Panc1 (cell line): ENCODE data around the gene YPEL1. TPM values are rescaled to one million over a fixed set of nuclear protein-coding genes. Genes with fewer than 3 reads are reported as not detected.

Experiments used
- ATAC-seq: fragments of 200-7000 bp; cut with Tn5 transposase; 2 replicates; pipeline ENCODE4 v1.9.1; 2020; ENCODE audit warnings: mild to moderate bottlenecking, moderate library complexity
- BruUV-seq: library from RNA; stranded (reverse); fragments of 400-500 nt; replicated peaks from 2 replicates; lab custom pipeline; 2021; lab: Mats Ljungman, UMichigan
- CTCF ChIA-PET: fragments of 300-600 bp; sonication (Branson Sonifier 250); formaldehyde crosslinking; loops from one replicate; lab custom pipeline; 2022; ENCODE audit warnings: antibody characterized with exemption; lab: Charles Lee
- POLR2A ChIA-PET: fragments of 300-600 bp; sonication (Branson Sonifier 250); formaldehyde crosslinking; loops from one replicate; lab custom pipeline; 2022; ENCODE audit warnings: antibody characterized with exemption; lab: Charles Lee
- DNase-seq: peaks from one replicate; pipeline ENCODE4 v3.0.0-alpha.2; 2010; ENCODE audit warnings: low read depth, low spot score
- H3K27ac ChIP-seq: 2 replicates; pipeline ENCODE4 v1.5.1; 2011; ENCODE audit warnings: mild to moderate bottlenecking, low read length, inconsistent platforms
- H3K27me3 ChIP-seq: fragments of 200-500 bp; sonication (Bioruptor generic); 2 replicates; pipeline ENCODE4 v1.6.0; 2014; ENCODE audit warnings: low read length, inconsistent platforms; ENCODE audit not compliant: control insufficient read depth, insufficient read depth
- H3K36me3 ChIP-seq: fragments of 200-500 bp; sonication (Bioruptor generic); 2 replicates; pipeline ENCODE4 v1.5.1; 2014; ENCODE audit warnings: inconsistent platforms, mild to moderate bottlenecking, low read length, moderate library complexity; ENCODE audit not compliant: control insufficient read depth, insufficient read depth
- H3K4me1 ChIP-seq: 2 replicates; pipeline ENCODE4 v1.5.1; 2011; ENCODE audit warnings: inconsistent platforms, mild to moderate bottlenecking, low read length, moderate library complexity; ENCODE audit not compliant: control insufficient read depth, insufficient read depth
- H3K4me3 ChIP-seq, 2 experiments: 2 replicates each; pipeline ENCODE4 v1.5.1; 2011 to 2012; ENCODE audit warnings: low read depth in 2 of 2, low read length in 2 of 2, mild to moderate bottlenecking in 2 of 2, inconsistent platforms in 1 of 2, moderate library complexity in 1 of 2
- H3K9me3 ChIP-seq: fragments of 200-500 bp; sonication (Bioruptor generic); 2 replicates; pipeline ENCODE4 v1.5.1; 2014; ENCODE audit warnings: low read depth, mild to moderate bottlenecking, inconsistent platforms, low read length, moderate library complexity; ENCODE audit not compliant: control insufficient read depth, insufficient read depth
- POLR2AphosphoS5 ChIP-seq: IDR thresholded peaks from 2 replicates; pipeline ENCODE4 v1.6.1; 2012; ENCODE audit warnings: mild to moderate bottlenecking, low read depth, low read length, moderate library complexity
- REST ChIP-seq, 2 experiments: IDR thresholded peaks; 2 replicates each; pipeline ENCODE4 v1.6.1; 2011 to 2012; ENCODE audit warnings: low read depth in 2 of 2, control low read depth in 1 of 2, low read length in 1 of 2, mild to moderate bottlenecking in 1 of 2, moderate library complexity in 1 of 2; ENCODE audit not compliant: insufficient read depth in 1 of 2
- SIN3A ChIP-seq: IDR thresholded peaks from 2 replicates; pipeline ENCODE4 v1.6.1; 2012; ENCODE audit warnings: low read depth, mild to moderate bottlenecking, low read length, moderate library complexity, borderline replicate concordance; ENCODE audit not compliant: insufficient read depth
- TCF7L2 ChIP-seq: IDR thresholded peaks from 2 replicates; pipeline ENCODE4 v1.6.1; 2011; ENCODE audit warnings: mild to moderate bottlenecking, low read depth, low read length, inconsistent platforms
- in situ Hi-C: cut with HindIII; loops from 2 replicates; pipeline ENCODE4 v1.10.0; 2016; ENCODE audit warnings: low sequenced_read_pairs, low pct_unique_long_range_greater_than_20kb
- intact Hi-C: fragments of 100-400 bp; cut with micrococcal nuclease; formaldehyde crosslinking; loops from one replicate; pipeline ENCODE4 v1.10.0; 2022; ENCODE audit not compliant: unreplicated experiment
- total RNA-seq: library from RNA; stranded (reverse); gene quantifications from one replicate; pipeline ENCODE4 v1.2.1, GENCODE V29; 2021; ENCODE audit not compliant: unreplicated experiment
- TF ChIP-seq, protein P1 (sequence below): fragments of 450-650 bp; IDR thresholded peaks from 2 replicates; pipeline ENCODE4 v1.5.1; 2017; ENCODE audit warnings: mild to moderate bottlenecking

The YPEL1 gene
- total RNA-seq, 1 experiment from 2014 or later: 4.0 TPM

GRCh38 chr22:21691816-21692215 lies 43.8 kb downstream of the YPEL1 start:
- TF ChIP-seq TCF7L2 (no peak), SIN3A (no peak), REST (IDR thresholded peaks at IDR 0.05; ENCODE audit: insufficient read depth in 1 of 2, low read depth in 2 of 2, low read length in 1 of 2) (no peak), POLR2AphosphoS5 (no peak)
- TF ChIP-seq, protein P1, sequence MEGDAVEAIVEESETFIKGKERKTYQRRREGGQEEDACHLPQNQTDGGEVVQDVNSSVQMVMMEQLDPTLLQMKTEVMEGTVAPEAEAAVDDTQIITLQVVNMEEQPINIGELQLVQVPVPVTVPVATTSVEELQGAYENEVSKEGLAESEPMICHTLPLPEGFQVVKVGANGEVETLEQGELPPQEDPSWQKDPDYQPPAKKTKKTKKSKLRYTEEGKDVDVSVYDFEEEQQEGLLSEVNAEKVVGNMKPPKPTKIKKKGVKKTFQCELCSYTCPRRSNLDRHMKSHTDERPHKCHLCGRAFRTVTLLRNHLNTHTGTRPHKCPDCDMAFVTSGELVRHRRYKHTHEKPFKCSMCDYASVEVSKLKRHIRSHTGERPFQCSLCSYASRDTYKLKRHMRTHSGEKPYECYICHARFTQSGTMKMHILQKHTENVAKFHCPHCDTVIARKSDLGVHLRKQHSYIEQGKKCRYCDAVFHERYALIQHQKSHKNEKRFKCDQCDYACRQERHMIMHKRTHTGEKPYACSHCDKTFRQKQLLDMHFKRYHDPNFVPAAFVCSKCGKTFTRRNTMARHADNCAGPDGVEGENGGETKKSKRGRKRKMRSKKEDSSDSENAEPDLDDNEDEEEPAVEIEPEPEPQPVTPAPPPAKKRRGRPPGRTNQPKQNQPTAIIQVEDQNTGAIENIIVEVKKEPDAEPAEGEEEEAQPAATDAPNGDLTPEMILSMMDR: no peak
- intact Hi-C loops: no loop called here
- ChIA-PET CTCF (no interaction called here), POLR2A (no interaction called here)
- Histone ChIP-seq H3K4me3 (no peak overlapping the region), H3K27ac (no peak overlapping the region), H3K4me1 (no peaks in the 10 kb centered on the region), H3K36me3 (no peaks in the 10 kb centered on the region), H3K27me3 (no peaks in the 10 kb centered on the region), H3K9me3 (no peaks in the 10 kb centered on the region)
- DNase-seq: no peak
- ATAC-seq: no peak
- no TSS peak for BruUV-seq
- in situ Hi-C loops: no loop called here

DNA sequence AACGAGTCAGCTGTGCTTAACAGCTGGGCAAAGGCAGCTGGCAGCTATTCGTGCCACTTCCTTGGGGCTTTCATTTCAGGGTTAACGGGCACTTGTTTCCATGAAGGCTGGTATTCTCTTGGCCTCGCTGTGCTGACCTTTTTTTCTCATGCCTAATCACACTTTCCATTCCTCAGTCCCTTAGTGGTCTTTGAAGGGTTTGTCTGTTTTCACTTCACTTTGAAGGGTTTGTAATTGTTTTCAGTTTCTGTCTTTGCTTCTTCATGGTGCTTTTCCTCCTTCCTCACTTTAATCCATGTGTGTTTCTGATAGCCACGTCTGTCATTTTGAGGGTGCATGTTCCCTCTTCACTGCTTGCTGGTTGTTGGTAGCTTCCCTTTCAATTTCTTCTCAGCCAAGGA lies 45.2 kb downstream of the YPEL1 start:
- Histone ChIP-seq H3K4me1 (no peaks in the 10 kb centered on the region), H3K27ac (no peak overlapping the region), H3K36me3 (no peaks in the 10 kb centered on the region), H3K27me3 (no peaks in the 10 kb centered on the region), H3K9me3 (no peaks in the 10 kb centered on the region), H3K4me3 (no peak overlapping the region)
- no peak for DNase-seq
- CTCF ChIA-PET: no interaction called here
- intact Hi-C loops: no loop called here
- POLR2A ChIA-PET: no interaction called here
- TF ChIP-seq TCF7L2 (no peak), POLR2AphosphoS5 (no peak), REST (IDR thresholded peaks at IDR 0.05; ENCODE audit: insufficient read depth in 1 of 2, low read depth in 2 of 2, low read length in 1 of 2) (no peak), SIN3A (no peak)
- TF ChIP-seq, protein P1: no peak
- in situ Hi-C loops: no loop called here
- no peak for ATAC-seq
- no TSS peak for BruUV-seq
